ENCODE data around the gene RASAL1.
A peak's percentile ranks its signal among the peaks of the same experiment; 100 is the strongest.

The RASAL1 gene, protein sequence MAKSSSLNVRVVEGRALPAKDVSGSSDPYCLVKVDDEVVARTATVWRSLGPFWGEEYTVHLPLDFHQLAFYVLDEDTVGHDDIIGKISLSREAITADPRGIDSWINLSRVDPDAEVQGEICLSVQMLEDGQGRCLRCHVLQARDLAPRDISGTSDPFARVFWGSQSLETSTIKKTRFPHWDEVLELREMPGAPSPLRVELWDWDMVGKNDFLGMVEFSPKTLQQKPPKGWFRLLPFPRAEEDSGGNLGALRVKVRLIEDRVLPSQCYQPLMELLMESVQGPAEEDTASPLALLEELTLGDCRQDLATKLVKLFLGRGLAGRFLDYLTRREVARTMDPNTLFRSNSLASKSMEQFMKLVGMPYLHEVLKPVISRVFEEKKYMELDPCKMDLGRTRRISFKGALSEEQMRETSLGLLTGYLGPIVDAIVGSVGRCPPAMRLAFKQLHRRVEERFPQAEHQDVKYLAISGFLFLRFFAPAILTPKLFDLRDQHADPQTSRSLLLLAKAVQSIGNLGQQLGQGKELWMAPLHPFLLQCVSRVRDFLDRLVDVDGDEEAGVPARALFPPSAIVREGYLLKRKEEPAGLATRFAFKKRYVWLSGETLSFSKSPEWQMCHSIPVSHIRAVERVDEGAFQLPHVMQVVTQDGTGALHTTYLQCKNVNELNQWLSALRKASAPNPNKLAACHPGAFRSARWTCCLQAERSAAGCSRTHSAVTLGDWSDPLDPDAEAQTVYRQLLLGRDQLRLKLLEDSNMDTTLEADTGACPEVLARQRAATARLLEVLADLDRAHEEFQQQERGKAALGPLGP

DNA sequence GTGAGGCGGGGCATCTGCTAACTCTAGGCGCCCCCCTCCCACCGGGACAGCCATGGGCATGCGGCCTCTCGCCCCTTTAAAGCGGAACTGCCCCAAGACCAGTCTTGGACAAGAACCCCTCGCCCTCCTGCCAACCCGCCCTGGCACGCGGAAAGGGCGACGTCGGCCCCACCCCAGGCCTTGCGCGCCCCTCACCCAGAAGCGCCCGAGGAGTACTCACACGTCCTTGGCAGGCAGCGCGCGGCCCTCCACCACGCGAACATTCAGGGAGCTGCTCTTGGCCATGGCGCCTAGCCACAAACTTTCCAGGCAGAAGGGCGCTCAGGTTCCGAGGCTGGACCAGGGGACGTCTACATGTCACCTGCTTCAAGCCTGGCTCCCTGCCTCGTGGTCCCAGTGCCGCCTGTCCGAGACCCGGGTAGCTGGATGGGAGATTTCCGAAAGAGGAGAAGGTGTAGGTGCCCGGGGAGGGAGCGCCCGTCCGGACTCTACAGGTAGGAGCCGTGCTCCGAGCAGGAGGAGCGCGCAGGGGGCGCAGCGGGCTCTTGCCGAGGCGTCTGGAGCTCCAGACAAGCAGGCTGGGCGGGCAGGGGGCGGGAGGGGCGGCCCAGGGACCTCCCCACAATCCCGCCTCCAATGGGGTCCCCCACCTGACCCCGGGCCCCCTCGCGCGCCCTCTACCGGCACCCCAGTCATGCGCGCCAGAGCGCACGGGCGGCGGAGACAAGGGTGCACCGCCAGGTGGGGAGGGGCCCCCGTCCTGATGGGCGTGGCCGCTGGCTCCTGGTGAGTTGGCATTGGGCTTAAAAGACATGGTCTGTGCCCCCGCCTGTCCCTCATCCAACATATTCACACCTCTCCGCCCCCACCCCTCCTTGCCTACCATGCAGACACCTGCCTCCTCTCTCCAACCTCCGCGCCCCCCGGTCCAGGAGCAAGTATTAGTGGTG is at the start of gene RASAL1:
Gene RASAL1, minus strand, starts transcription at position 584 of the 950 bp plus-strand sequence. Its CDS starts 299 bp downstream, at position 285.
- DNase-seq: peak; percentile 84 to 90

GRCh38 chr12:113184900-113185179 is 49.3 kb upstream of the RASAL1 start:
- peak; percentile 89 for DNase-seq

DNA sequence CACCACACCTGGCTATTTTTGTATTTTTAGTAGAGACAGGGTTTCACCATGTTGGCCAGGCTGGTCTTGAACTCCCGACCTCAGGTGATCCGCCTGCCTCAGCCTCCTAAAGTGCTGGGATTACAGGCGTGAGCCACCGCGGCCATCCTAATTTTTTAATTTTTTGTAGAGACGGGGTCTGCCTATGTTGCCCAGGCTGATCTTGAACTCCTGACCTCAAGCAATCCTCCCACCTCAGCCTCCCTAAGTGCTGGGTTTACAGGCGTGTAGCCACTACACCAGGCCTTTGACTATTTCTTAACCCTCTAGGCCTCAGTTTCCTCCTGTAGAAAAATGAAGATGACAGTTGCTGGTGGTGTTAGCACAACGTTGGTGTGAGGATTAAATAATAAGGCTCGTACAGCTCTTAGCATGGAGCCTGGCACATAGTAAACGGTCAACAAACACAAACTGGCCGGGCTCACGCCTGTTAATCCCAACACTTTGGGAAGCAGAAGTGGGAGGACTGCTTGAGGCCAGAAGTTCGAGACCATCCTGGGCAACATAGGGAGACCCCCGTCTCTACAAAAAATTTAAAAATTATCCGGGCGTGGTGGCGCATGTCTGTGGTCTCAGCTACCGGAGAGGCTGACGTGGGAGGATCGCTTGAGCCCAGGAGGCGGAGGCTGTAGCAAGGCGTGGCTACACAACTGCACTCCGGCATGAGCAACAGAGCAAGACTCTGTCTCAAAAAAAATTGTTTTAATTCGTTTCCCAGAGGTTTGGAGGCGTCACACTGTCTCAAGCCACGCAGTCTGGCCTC is 48.7 kb upstream of the RASAL1 start:
- no peak for DNase-seq

GRCh38 chr12:113183030-113183589 is 47.5 kb upstream of the RASAL1 start:
- no peak for DNase-seq

GRCh38 chr12:113181975-113182374 is 46.4 kb upstream of the RASAL1 start:
- DNase-seq: no peak

- DNase-seq: no peak
These were observed 44.8 kb upstream of the RASAL1 start for GRCh38 chr12:113180333-113180732.

GRCh38 chr12:113179023-113179422 is 43.5 kb upstream of the RASAL1 start:
- no peak for DNase-seq

DNA sequence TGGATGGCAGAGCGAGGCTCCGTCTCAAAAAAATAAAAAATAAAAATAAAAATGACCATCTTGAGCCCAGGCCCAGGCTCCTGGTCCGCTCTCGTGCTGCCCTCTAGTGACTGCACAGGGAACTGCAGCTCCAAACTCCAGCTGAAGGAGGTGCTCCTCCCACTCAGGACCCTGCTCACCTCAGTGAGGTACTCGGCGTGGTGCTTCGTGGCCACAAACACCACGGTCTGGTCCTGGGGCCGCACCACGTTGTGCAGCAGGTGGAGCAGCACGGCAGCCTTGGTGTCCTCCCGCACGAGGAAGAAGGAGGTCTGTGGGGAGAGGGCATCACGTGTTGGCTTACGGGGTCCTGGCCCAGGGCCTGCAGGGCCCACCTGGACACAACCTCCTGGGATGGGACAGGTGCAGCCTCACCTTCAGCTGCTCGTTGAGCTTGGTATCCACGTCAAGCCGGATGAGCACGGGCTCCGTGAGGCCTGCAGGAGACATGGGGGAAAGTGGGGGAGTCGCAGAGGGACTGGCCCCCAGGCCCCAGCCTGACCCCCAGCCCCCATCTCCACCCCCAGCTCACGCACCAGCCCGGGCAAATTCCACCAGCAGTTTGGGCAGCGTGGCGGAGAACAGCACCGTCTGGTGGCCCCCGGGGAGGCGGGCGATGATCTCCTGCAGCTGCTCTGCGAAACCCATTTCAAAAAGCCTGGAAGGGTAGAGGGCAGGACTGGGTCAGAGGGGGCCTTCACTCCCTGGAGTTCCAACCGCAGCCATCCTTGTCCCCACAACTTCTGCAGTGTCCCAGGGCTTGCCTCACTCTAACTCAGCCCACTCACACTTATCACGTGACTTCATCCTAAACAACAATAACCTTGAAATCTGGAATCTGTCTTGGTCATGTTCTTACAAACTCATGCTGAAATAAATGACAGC is 39.2 kb upstream of the RASAL1 start:
- peak; percentile 86 for DNase-seq

GRCh38 chr12:113173081-113173698 is 37.6 kb upstream of the RASAL1 start:
- no peak for DNase-seq

GRCh38 chr12:113172185-113172584 is 36.6 kb upstream of the RASAL1 start:
- DNase-seq: no peak

DNA sequence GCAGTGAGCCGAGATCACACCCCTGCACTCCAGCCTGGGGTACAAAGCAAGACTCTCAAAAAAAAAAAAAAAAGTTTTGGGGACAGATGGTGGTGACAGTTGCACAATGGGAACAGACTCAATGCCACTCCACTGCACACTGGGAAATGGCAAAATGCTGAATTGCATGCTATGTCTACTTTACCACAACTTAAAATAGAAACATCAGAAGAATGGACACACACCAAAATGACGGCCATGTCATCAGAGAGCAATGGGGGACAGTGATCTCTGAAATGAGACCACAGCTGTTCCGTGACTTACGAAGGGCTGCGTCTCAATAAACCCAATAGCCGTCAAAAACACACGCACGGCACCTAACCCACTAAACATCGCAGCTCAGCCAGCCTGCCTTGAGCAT is 36.0 kb upstream of the RASAL1 start:
- DNase-seq: no peak

DNA sequence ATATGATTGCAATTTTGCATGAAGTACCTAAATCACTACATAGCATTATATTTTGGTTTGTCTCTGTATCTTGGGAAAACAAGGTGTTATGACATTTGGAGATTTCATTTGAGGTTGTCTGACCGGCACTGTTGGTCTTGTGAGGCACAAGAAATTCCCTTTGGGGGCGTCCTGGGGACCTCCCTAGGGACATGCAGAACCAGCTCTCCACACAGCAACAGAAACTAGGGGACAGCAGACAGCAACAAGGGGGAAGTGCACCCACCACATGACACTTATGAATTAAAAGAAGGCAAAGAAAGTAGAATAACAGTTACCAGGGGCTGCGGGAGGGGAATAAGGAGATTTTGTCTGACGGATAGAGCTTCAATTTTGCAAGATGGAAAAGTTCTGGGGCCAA is 35.4 kb upstream of the RASAL1 start:
- DNase-seq: no peak

- DNase-seq: no peak
These were observed 34.9 kb upstream of the RASAL1 start for GRCh38 chr12:113170457-113170856.

DNA sequence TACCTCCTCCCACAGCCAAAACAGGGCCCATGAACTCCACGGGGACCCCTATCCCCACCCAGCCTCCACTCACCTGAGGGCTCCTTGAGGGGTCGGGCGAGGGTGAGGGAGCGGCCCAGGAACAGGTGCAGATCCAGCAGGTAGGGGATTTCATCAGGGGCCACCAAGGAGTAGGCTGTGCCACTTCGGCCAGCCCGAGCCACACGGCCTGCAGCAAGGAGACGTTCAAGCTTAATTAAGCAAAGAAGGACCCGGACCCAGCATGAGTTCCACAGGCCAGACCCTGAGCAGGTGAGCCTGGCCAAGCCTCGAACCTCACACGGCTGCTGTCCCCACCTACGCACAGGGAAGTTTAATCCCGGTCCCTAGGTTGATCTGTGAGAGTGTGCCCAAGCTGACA is 34.1 kb upstream of the RASAL1 start:
- no peak for DNase-seq

- no peak for DNase-seq
These were observed 32.3 kb upstream of the RASAL1 start for GRCh38 chr12:113167868-113168267.

GRCh38 chr12:113165521-113166450 is 30.2 kb upstream of the RASAL1 start:
- no peak for DNase-seq

GRCh38 chr12:113164014-113164413 is 28.5 kb upstream of the RASAL1 start:
- DNase-seq: no peak

GRCh38 chr12:113163030-113163360 is 27.4 kb upstream of the RASAL1 start:
- no peak for DNase-seq

All from stimulated activated CD4-positive, alpha-beta T cell treated with anti-CD3 and anti-CD28 coated beads, Interleukin-2, amount 100 ng/mL, for 24 hours (primary cell).